Endothelial cell (in vitro differentiated cells): ENCODE measurements around the gene RPAP2. TPM values are rescaled to one million over a fixed set of nuclear protein-coding genes. Genes with fewer than 3 reads are reported as not detected.
A peak's percentile ranks its signal among the peaks of the same experiment; 100 is the strongest.
"Not testable (repeated sequence)": the region's sequence is repeated elsewhere in the genome, so short reads cannot be mapped to it uniquely, and the experiment has no call there.

ENCODE experiments used
- DNase-seq: peaks from one replicate; pipeline ENCODE4 v3.0.0; 2021; ENCODE audit warnings: low spot score
- H3K27ac Mint-ChIP-seq: one replicate; pipeline ENCODE4 v1.8.0; 2021; ENCODE audit warnings: mixed read lengths, inconsistent platforms; ENCODE audit not compliant: unreplicated experiment
- H3K27me3 Mint-ChIP-seq: one replicate; pipeline ENCODE4 v1.8.0; 2021; ENCODE audit warnings: mild to moderate bottlenecking, moderate library complexity, mixed read lengths, inconsistent platforms; ENCODE audit not compliant: unreplicated experiment
- H3K36me3 Mint-ChIP-seq: one replicate; pipeline ENCODE4 v1.8.0; 2021; ENCODE audit warnings: mild to moderate bottlenecking, low read depth, mixed read lengths, inconsistent platforms; ENCODE audit not compliant: unreplicated experiment
- H3K4me1 Mint-ChIP-seq: one replicate; pipeline ENCODE4 v1.8.0; 2021; ENCODE audit warnings: mild to moderate bottlenecking, mixed read lengths, inconsistent platforms; ENCODE audit not compliant: unreplicated experiment
- H3K4me3 Mint-ChIP-seq: one replicate; pipeline ENCODE4 v1.8.0; 2021; ENCODE audit warnings: mild to moderate bottlenecking, mixed read lengths, inconsistent platforms; ENCODE audit not compliant: unreplicated experiment
- H3K9me3 Mint-ChIP-seq: one replicate; pipeline ENCODE4 v1.8.0; 2021; ENCODE audit warnings: mixed read lengths, inconsistent platforms; ENCODE audit not compliant: unreplicated experiment
- total RNA-seq: library from RNA; stranded (reverse); fragmentation: NEBNext Ultra II Directional; extraction: Animal tissue kit (Norgen Biotek cat#: 25700); gene quantifications from one replicate; pipeline ENCODE4 v1.2.1, GENCODE V29; 2021; ENCODE audit not compliant: unreplicated experiment
- TF ChIP-seq, protein P1 (sequence below): fragments of 200-600 bp; sonication (generic); IDR thresholded peaks from one replicate; pipeline ENCODE4 v1.5.0; 2021; ENCODE audit warnings: antibody characterized with exemption; ENCODE audit not compliant: unreplicated experiment

Gene RPAP2
- total RNA-seq, 1 donor from 2014 or later: 30.0 TPM

DNA sequence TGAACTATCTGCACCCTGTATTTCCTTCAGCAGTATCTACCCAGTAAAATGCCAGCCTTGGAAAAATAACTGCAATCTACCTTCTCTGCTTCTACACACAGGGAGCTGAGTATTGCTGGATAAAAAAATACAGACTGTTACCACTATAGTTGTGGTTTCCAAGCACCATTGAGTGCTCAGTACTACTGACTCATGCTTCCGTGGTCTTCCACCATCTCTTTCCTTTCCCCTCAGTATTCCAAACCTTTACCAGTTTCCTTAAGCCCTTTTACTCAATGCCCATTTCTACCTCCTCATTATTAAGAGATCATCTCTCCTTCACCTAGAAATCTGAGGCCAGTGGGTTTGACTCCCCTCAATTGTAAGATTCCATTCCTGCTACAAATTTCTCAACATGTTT is 23.9 kb upstream of the RPAP2 start:
- Mint-ChIP-seq H3K4me3 (no peak overlapping the region), H3K27ac (no peak overlapping the region), H3K27me3 (no peaks in the 10 kb centered on the region), H3K36me3 (peaks cover 6% of the 10 kb centered on the region), H3K9me3 (no peaks in the 10 kb centered on the region), H3K4me1 (peaks cover 4% of the 10 kb centered on the region)
- TF ChIP-seq, protein P1, sequence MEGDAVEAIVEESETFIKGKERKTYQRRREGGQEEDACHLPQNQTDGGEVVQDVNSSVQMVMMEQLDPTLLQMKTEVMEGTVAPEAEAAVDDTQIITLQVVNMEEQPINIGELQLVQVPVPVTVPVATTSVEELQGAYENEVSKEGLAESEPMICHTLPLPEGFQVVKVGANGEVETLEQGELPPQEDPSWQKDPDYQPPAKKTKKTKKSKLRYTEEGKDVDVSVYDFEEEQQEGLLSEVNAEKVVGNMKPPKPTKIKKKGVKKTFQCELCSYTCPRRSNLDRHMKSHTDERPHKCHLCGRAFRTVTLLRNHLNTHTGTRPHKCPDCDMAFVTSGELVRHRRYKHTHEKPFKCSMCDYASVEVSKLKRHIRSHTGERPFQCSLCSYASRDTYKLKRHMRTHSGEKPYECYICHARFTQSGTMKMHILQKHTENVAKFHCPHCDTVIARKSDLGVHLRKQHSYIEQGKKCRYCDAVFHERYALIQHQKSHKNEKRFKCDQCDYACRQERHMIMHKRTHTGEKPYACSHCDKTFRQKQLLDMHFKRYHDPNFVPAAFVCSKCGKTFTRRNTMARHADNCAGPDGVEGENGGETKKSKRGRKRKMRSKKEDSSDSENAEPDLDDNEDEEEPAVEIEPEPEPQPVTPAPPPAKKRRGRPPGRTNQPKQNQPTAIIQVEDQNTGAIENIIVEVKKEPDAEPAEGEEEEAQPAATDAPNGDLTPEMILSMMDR: no peak
- DNase-seq: no peak

- no peaks in the 10 kb centered on the region for H3K27me3 Mint-ChIP-seq
- H3K27ac Mint-ChIP-seq: no peak overlapping the region
- H3K4me3 Mint-ChIP-seq: no peak overlapping the region
- peaks cover 4% of the 10 kb centered on the region for H3K4me1 Mint-ChIP-seq
- H3K9me3 Mint-ChIP-seq: no peaks in the 10 kb centered on the region
- TF ChIP-seq, protein P1: no peak
- H3K36me3 Mint-ChIP-seq: peaks cover 8% of the 10 kb centered on the region
- no peak for DNase-seq
Measured at GRCh38 chr1:92276082-92276481, 22.8 kb upstream of the RPAP2 start.

DNA sequence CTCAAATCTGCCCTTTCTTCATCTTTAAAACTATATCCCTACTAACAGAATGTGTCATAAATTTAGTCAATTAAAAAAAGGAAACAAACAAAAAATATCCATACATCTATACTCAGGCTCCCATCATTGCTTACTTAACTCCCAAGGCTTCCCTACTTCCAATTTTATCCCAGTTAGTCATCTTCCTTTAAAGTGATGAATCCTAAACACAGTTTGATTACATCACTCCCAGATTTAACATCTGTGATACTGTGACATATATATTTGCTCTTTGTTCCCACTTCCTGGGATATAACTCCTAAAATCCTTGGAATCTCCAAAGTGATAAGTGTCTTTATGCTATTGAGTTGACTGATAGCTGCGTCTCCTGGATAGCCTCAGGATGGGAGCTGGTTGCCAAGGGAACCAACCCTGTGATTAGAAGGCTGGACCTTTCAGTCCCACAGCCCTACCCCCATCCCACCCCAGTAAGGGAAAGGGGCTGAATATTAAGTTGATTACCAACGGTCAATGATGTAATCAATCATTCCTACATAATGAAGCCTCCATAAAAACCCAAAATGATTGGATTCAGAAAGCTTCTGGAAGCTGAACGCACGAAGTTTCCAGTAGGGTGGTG is 21.6 kb upstream of the RPAP2 start:
- Mint-ChIP-seq H3K4me1 (peaks cover 4% of the 10 kb centered on the region), H3K4me3 (no peak overlapping the region), H3K9me3 (no peaks in the 10 kb centered on the region), H3K27me3 (no peaks in the 10 kb centered on the region), H3K27ac (no peak overlapping the region), H3K36me3 (peaks cover 8% of the 10 kb centered on the region)
- DNase-seq: no peak
- TF ChIP-seq, protein P1: no peak

DNA sequence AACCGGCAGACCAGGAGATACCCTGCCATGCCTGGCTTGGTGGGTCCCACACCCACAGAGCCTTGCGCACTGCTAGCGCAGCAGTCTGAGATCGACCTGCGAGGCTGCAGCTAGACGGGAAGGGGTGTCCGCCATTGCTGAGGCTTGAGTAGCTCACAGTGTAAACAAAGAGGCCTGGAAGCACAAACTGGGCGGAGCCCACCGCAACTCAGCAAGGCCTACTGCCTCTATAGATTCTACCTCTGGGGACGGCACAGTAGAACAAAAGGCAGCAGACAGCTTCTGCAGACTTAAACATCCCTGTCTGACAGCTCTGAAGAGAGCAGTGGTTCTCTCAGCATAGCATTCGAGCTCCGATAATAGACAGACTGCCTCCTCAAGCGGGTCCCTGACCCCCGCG is 19.1 kb upstream of the RPAP2 start:
- H3K27ac Mint-ChIP-seq, DNase-seq, H3K4me1 Mint-ChIP-seq, H3K4me3 Mint-ChIP-seq, H3K9me3 Mint-ChIP-seq, H3K27me3 Mint-ChIP-seq: not testable (repeated sequence)
- peaks cover 13% of the 10 kb centered on the region for H3K36me3 Mint-ChIP-seq

DNA sequence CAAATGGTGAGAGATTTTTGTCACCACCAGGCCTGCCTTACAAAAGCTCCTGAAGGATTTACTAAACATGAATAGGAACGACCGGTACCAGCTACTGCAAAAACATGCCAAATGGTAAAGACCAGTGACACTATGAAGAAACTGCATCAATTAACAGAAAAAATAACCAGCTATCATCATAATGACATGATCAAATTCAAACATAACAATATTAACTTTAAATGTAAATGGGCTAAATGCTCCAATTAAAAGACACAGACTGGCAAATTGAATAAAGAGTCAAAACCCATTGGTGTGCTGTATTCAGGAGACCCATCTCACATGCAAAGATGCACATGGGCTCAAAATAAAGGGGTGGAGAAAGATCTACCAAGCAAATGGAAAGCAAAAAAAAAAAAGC is 17.4 kb upstream of the RPAP2 start:
- not testable (repeated sequence) for H3K9me3 Mint-ChIP-seq, H3K4me1 Mint-ChIP-seq, H3K27ac Mint-ChIP-seq, H3K27me3 Mint-ChIP-seq, DNase-seq, H3K4me3 Mint-ChIP-seq
- H3K36me3 Mint-ChIP-seq: peaks cover 14% of the 10 kb centered on the region

DNA sequence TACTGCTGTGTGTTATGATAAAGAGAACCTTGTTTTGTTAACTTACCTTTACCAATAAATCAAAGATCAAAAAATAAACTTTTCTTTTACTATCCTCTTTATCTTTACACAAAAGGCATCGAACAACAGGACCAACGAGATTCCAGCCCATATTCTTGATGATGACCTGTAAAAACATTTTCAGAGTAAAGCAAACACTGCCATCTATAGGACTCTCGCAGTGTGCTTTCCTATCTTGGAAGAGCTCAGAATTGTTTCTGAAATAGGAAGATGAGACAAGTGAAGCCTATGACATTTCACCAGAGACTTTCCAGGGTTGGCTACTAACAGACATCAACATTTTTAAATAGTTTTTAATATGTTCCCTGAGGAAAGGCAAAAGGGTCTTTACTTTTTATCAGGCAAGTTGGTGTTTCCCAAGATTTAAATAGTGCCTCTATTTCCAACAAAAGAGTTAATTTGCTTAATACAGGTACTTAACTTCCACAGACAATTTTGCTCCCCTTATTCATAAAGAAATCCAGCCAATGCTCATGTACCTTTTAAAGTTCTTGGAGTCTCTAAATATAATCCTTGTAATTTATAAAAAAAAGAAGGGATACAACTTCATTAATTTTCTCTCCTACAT is 7.4 kb upstream of the RPAP2 start:
- TF ChIP-seq, protein P1: peak; percentile 40
- Mint-ChIP-seq H3K9me3 (no peaks in the 10 kb centered on the region), H3K4me1 (no peaks in the 10 kb centered on the region), H3K27ac (no peak overlapping the region), H3K4me3 (no peak overlapping the region), H3K27me3 (no peaks in the 10 kb centered on the region), H3K36me3 (peaks cover 9% of the 10 kb centered on the region)
- DNase-seq: peak; percentile 30
